K562 (cell line): ENCODE results near the gene DGCR6L. TPM values are rescaled to one million over a fixed set of nuclear protein-coding genes. Genes with fewer than 3 reads are reported as not detected.
A peak's percentile ranks its signal among the peaks of the same experiment; 100 is the strongest.

Experiments
- BACH1 ChIP-seq: fragments of 200-800 bp; sonication (Bioruptor generic); IDR thresholded peaks from 2 replicates; pipeline ENCODE4 v1.6.1; 2016; ENCODE audit warnings: missing genetic modification characterization, missing compliant biosample characterization
- HNRNPLL ChIP-seq: fragments of 200-400 bp; formaldehyde crosslinking; IDR thresholded peaks from 2 replicates; pipeline ENCODE4 v1.6.1; 2017; ENCODE audit warnings: low read length, low read depth, mild to moderate bottlenecking; ENCODE audit not compliant: poor library complexity, severe bottlenecking
- HNRNPUL1 ChIP-seq: fragments of 200-400 bp; formaldehyde crosslinking; IDR thresholded peaks from 2 replicates; pipeline ENCODE4 v1.6.1; 2017; ENCODE audit warnings: low read length
- KHSRP ChIP-seq: fragments of 450-650 bp; IDR thresholded peaks from 2 replicates; pipeline ENCODE4 v1.6.1; 2017
- MCM7 ChIP-seq, 2 experiments: fragments of 450-650 bp; IDR thresholded peaks; 2 replicates each; pipeline ENCODE4 v1.6.1; 2016 to 2018
- MED1 ChIP-seq: sonication (generic); formaldehyde crosslinking; IDR thresholded peaks from 2 replicates; pipeline ENCODE4 v1.8.1; 2023; ENCODE audit warnings: missing genetic modification reagents, borderline replicate concordance
- PCBP1 ChIP-seq: fragments of 200-400 bp; formaldehyde crosslinking; IDR thresholded peaks from 2 replicates; pipeline ENCODE4 v1.6.1; 2018; ENCODE audit warnings: mild to moderate bottlenecking, low read depth, low read length; ENCODE audit not compliant: poor library complexity, severe bottlenecking
- RB1 ChIP-seq: fragments of 450-650 bp; IDR thresholded peaks from 2 replicates; pipeline ENCODE4 v1.6.1; 2017; ENCODE audit warnings: low read depth, mild to moderate bottlenecking
- RFX5 ChIP-seq: IDR thresholded peaks from 2 replicates; pipeline ENCODE4 v1.6.1; 2011; ENCODE audit warnings: low read depth, mild to moderate bottlenecking, improper control_type of control experiment, low read length
- SREBF2 ChIP-seq: sonication (generic); formaldehyde crosslinking; IDR thresholded peaks from 2 replicates; pipeline ENCODE4 v1.4.0; 2020; ENCODE audit warnings: mild to moderate bottlenecking, missing genetic modification reagents
- ZNF324 ChIP-seq: fragments of 250-450 bp; sonication (Bioruptor Pico); IDR thresholded peaks from 2 replicates; pipeline ENCODE4 v1.4.0; 2020; ENCODE audit warnings: mild to moderate bottlenecking
- ZNF347 ChIP-seq: fragments of 450-650 bp; formaldehyde crosslinking; IDR thresholded peaks from 2 replicates; pipeline ENCODE4 v1.4.0; 2020; ENCODE audit warnings: low read depth, mild to moderate bottlenecking, moderate library complexity
- ZNF583 ChIP-seq: fragments of 250-450 bp; sonication (Bioruptor Pico); IDR thresholded peaks from 2 replicates; pipeline ENCODE4 v1.4.0; 2020
- polyA plus RNA-seq, 8 experiments: library from polyadenylated mRNA; depleted of rRNA in 4 of 8; stranded (reverse) in 5 of 8; unstranded in 3 of 8; fragments of >200 nt; fragmentation: Nextera tagmentation in 2 of 8; fragmentation: Illumina TruSeq in 1 of 8; extraction: Ambion mirVana in 2 of 8; extraction: Trizol in 1 of 8; gene quantifications; 2 replicates each; pipeline versions ENCODE4 v1.2.1 to v1.2.3, GENCODE V29; 2011 to 2014; ENCODE audit warnings: inconsistent platforms in 1 of 8, missing spikeins in 1 of 8
- total RNA-seq, 7 experiments: library from RNA; depleted of rRNA in 6 of 7; stranded (reverse); fragments of >200 nt in 6 of 7; fragmentation: Illumina TruSeq in 2 of 7; extraction: Trizol in 2 of 7; gene quantifications; 2 replicates each; pipeline versions ENCODE4 v1.2.1 to v1.2.3, GENCODE V29; 2011 to 2021; ENCODE audit warnings: low replicate concordance in 1 of 7
- TF ChIP-seq, protein P1 (sequence below): fragments of 450-650 bp; IDR thresholded peaks from 2 replicates; pipeline ENCODE4 v1.6.1; 2017; ENCODE audit warnings: antibody characterized with exemption
- TF ChIP-seq, protein P2 (sequence below): fragments of 250-450 bp; sonication (Bioruptor Pico); IDR thresholded peaks from 2 replicates; pipeline ENCODE4 v1.8.0; 2022; ENCODE audit warnings: moderate library complexity, mild to moderate bottlenecking, inconsistent platforms
- TF ChIP-seq, protein P3 (sequence below), 2 experiments: fragments of 450-650 bp; IDR thresholded peaks; 2 replicates each; pipeline ENCODE4 v1.6.1; 2016
- TF ChIP-seq, protein P4 (sequence below): sonication (generic); formaldehyde crosslinking; IDR thresholded peaks from 2 replicates; pipeline ENCODE4 v1.4.0; 2020; ENCODE audit warnings: mild to moderate bottlenecking, missing genetic modification reagents
- TF ChIP-seq, protein P5 (sequence below), 3 experiments: fragments of 200-800 bp in 1 of 3; sonication (Bioruptor generic) in 1 of 3; sonication (generic) in 1 of 3; formaldehyde crosslinking in 1 of 3; IDR thresholded peaks; 2 replicates each; pipeline versions ENCODE4 v1.6.1 to v1.8.0; 2016 to 2022; ENCODE audit warnings: mild to moderate bottlenecking in 2 of 3, missing compliant biosample characterization in 2 of 3, missing genetic modification characterization in 2 of 3, missing genetic modification reagents in 1 of 3

DGCR6L gene
- total and polyA plus RNA-seq, 9 of the 15 experiments (the other 6 are each of a cell fraction or from before 2014, with no cell fraction given) = 3.6 to 151 (median 51.0) TPM

DNA sequence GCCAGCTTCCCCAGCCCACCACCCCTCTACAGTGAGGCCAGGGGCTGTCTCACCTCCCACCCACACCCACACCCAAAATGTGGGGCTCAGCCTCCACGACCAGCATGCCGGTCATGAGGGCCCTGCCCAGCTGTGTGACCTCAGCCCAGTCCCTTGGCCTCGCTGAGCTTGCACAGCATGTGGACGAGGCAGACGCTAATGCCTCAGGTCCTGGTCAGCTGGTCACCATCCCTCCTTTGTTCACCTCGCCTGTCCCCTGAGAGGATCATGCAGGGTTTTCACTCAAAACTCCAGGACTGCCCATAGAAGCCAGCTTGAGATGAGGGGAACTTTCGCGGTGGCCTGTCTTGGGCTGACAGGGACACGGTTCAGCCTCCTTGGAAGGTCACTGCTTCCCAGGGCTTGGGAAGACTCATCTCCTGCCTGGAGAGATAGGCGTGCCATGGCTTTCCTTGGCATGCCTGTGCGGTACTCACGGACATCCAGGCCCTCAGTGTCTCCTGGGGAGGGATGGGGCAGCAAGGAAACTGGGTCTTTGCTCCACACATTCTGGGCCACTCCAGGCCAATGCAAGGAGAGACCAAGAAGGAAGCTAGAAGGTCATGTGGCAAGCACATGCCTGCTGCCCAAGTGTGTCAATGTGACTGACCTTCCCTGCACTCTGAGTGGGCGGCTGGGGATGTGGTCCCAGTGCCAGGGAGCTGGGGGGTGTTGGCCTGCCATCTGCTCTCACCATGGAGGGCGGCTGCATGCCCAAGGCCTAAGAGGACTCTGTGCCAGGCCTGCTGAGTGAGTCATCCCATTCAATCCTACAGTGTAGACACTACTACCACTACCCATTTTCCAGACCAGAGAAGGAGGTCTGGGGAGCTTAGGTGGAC lies 48.5 kb downstream of the DGCR6L start (continued):
- TF ChIP-seq, protein P1, sequence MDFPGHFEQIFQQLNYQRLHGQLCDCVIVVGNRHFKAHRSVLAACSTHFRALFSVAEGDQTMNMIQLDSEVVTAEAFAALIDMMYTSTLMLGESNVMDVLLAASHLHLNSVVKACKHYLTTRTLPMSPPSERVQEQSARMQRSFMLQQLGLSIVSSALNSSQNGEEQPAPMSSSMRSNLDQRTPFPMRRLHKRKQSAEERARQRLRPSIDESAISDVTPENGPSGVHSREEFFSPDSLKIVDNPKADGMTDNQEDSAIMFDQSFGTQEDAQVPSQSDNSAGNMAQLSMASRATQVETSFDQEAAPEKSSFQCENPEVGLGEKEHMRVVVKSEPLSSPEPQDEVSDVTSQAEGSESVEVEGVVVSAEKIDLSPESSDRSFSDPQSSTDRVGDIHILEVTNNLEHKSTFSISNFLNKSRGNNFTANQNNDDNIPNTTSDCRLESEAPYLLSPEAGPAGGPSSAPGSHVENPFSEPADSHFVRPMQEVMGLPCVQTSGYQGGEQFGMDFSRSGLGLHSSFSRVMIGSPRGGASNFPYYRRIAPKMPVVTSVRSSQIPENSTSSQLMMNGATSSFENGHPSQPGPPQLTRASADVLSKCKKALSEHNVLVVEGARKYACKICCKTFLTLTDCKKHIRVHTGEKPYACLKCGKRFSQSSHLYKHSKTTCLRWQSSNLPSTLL = no peak
- TF ChIP-seq, protein P2, sequence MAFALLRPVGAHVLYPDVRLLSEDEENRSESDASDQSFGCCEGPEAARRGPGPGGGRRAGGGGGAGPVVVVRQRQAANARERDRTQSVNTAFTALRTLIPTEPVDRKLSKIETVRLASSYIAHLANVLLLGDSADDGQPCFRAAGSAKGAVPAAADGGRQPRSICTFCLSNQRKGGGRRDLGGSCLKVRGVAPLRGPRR = peak; percentile 58; the same call in 1 of the 2 replicates
- no peak for TF ChIP-seq KHSRP
- no peak for TF ChIP-seq RB1
- TF ChIP-seq, protein P3, sequence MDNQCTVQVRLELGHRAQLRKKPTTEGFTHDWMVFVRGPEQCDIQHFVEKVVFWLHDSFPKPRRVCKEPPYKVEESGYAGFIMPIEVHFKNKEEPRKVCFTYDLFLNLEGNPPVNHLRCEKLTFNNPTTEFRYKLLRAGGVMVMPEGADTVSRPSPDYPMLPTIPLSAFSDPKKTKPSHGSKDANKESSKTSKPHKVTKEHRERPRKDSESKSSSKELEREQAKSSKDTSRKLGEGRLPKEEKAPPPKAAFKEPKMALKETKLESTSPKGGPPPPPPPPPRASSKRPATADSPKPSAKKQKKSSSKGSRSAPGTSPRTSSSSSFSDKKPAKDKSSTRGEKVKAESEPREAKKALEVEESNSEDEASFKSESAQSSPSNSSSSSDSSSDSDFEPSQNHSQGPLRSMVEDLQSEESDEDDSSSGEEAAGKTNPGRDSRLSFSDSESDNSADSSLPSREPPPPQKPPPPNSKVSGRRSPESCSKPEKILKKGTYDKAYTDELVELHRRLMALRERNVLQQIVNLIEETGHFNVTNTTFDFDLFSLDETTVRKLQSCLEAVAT (IDR thresholded peaks at IDR 0.05) = no peak
- TF ChIP-seq HNRNPUL1 = no peak
- no peak for TF ChIP-seq HNRNPLL
- no peak for TF ChIP-seq PCBP1
- no peak for TF ChIP-seq SREBF2
- no peak for TF ChIP-seq MED1 (CRISPR knock-in tag)
- TF ChIP-seq RFX5 = no peak
- TF ChIP-seq BACH1 (tag) = no peak
- TF ChIP-seq ZNF324 (CRISPR knock-in tag) = no peak
- TF ChIP-seq, protein P4, sequence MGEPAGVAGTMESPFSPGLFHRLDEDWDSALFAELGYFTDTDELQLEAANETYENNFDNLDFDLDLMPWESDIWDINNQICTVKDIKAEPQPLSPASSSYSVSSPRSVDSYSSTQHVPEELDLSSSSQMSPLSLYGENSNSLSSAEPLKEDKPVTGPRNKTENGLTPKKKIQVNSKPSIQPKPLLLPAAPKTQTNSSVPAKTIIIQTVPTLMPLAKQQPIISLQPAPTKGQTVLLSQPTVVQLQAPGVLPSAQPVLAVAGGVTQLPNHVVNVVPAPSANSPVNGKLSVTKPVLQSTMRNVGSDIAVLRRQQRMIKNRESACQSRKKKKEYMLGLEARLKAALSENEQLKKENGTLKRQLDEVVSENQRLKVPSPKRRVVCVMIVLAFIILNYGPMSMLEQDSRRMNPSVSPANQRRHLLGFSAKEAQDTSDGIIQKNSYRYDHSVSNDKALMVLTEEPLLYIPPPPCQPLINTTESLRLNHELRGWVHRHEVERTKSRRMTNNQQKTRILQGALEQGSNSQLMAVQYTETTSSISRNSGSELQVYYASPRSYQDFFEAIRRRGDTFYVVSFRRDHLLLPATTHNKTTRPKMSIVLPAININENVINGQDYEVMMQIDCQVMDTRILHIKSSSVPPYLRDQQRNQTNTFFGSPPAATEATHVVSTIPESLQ (CRISPR knock-in tag) = no peak
- no peak for TF ChIP-seq ZNF583 (CRISPR knock-in tag)
- TF ChIP-seq, protein P5, sequence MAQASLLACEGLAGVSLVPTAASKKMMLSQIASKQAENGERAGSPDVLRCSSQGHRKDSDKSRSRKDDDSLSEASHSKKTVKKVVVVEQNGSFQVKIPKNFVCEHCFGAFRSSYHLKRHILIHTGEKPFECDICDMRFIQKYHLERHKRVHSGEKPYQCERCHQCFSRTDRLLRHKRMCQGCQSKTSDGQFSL (CRISPR knock-in tag; IDR thresholded peaks at IDR 0.05) = no peak
- TF ChIP-seq, protein P5 (tag; IDR thresholded peaks at IDR 0.05) = no peak
- TF ChIP-seq ZNF347 (CRISPR knock-in tag) = 0 out of 2 replicates have a peak, but pooled peaks have one; percentile 20
- no peak for TF ChIP-seq MCM7 (IDR thresholded peaks at IDR 0.05)
